C4-2B (cell line): ENCODE data around the gene PPIC.

ENCODE experiments used
- CTCF ChIP-seq: fragments of 450-650 bp; conservative IDR thresholded peaks from 2 replicates; pipeline ENCODE4 v1.5.1; 2017; ENCODE audit warnings: mild to moderate bottlenecking
- ZFX ChIP-seq: fragments of 450-650 bp; IDR thresholded peaks from 2 replicates; pipeline ENCODE4 v1.6.1; 2017

GRCh38 chr5:123044926-123045617, 8.5 kb upstream of the PPIC start:
- TF ChIP-seq CTCF (no peak), ZFX (no peak)
